AG09319 (cell line): ENCODE results near the gene CFAP46.

Experiments
- DNase-seq: peaks from one replicate; pipeline ENCODE4 v3.0.0-alpha.2; 2010; ENCODE audit warnings: low read depth; ENCODE audit errors: extremely low read depth
- CTCF ChIP-seq: IDR thresholded peaks from 2 replicates; pipeline ENCODE4 v1.5.1; 2011; ENCODE audit warnings: low read depth, mild to moderate bottlenecking, inconsistent platforms, low read length, moderate library complexity

Gene CFAP46

DNA sequence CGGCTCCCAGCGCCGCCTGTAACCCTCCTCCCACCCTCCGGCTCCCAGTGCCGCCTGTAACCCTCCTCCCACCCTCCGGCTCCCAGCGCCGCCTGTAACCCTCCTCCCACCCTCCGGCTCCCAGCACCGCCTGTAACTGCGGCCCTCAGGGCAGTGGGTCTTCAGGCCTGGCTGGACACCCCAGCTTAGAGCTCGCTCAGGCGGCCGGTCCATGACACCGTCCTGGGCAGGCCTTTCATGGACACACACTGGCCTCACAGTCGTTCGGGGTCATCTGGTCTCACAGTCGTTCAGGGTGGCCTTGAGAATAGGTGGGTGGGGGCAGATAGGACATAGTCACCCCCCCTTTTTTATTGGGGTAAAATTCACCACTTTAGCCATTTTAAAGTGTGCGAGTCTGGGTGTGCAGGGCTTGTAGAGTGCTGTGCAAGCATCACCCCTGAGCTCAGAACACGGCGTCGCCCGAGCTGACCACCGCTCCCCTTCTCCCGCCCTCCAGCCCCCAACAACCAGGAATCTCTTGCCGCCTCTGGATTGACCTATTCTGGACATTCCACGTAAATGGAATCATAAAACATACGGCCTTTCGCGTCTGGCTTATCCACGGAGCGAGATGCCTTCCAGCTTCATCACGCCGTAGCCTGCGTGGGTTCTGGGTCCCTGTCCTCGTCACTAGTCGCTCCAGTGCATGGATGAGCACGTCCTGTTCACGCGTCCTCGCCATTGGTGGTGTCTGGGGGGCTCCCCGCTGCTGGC is 41.1 kb upstream of the CFAP46 start:
- no peak for DNase-seq
- no peak for TF ChIP-seq CTCF

DNA sequence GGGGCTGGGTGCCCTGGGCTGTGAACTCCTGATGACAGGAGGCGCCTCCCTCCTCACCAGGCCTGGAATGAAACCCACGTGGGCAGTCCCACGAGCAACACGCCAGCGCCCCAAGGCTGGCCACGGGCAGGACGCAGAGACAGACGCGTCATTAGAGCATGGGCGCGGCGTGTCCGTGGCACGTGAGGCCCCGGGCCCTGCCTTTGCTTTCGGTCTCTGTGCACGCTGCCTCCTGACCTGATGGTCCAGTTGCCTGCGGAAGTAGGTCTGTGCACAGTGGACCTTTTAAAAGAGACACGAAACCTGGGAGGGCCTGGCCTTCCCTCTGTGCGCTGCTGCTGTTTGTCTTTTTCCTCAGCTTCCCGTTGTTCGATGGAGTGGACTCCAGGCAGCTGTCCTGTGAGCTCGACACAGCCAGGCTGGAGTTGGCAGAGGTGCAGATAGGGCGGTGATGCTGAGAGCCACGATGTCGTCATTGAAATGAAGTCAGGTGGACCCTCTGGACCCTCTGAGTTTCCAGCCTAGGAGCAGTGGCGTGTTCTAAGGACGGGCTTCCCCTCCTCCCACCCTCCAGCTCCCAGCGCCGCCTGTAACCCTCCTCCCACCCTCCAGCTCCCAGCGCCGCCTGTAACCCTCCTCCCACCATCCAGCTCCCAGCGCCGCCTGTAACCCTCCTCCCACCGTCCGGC is 40.1 kb upstream of the CFAP46 start:
- no peak for TF ChIP-seq CTCF
- no peak for DNase-seq

DNA sequence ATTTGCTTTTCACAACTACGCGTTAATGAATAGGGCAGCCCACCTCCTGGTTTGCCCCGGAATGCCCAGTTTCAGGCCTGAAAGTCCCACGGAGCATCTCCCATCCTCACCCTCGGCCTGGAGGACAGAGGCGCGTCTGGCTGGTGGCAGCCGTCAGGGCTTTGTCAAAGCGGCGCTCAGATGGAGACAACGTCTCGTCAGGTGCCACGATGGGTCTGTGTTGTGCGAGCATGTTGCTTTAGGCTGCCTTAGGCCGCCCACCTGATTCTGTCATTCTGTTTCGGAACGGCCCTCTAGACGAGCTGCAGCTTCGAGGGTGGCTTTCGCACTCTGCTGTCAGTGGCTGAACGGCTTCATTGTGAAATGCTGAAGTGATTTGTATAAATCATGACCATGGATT is 39.4 kb upstream of the CFAP46 start:
- no peak for DNase-seq
- no peak for TF ChIP-seq CTCF

GRCh38 chr10:132981173-132981555 is 38.8 kb upstream of the CFAP46 start:
- no peak for DNase-seq
- no peak for TF ChIP-seq CTCF

DNA sequence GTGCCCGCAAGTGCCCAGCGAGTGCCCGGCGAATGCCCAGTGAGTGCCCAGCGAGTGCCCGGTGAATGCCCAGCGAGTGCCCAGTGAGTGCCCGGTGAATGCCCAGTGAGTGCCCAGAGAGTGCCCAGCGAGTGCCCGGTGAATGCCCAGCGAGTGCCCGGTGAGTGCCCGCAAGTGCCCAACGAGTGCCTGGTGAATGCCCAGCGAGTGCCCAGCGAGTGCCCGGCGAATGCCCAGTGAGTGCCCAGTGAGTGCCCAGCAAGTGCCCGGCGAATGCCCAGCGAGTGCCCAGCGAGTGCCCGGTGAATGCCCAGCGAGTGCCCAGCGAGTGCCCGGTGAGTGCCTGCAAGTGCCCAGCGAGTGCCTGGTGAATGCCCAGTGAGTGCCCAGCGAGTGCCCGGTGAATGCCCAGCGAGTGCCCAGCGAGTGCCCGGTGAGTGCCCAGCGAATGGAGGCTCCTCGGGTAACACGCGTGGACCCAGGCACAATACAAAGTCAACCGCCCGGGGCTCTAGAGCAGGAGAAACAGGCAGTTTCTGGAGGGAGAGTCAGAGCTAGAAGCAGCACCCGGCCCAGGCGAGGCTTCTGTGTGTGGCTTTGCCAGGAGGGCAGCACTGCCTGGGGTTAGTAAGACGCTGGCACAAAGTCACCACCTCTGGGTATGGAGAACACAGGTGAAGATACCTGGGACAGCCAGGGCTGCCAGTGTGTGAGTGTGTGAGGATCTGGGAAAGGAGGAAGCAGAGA is 38.2 kb upstream of the CFAP46 start:
- no peak for TF ChIP-seq CTCF
- no peak for DNase-seq

- TF ChIP-seq CTCF, result no peak
- no peak for DNase-seq
Measured at GRCh38 chr10:132979491-132980425, 37.4 kb upstream of the CFAP46 start.
